Neuronal stem cell (in vitro differentiated cells): ENCODE measurements around the gene STOML1.

Experiments
- DNase-seq: peaks from one replicate; pipeline ENCODE4 v3.0.0-alpha.2; 2013; ENCODE audit warnings: low spot score
- H2AFZ ChIP-seq: one replicate; pipeline ENCODE4 v1.6.1; 2013; ENCODE audit warnings: mild to moderate bottlenecking, low read length, inconsistent platforms
- H2AK5ac ChIP-seq: 2 replicates; pipeline ENCODE4 v1.6.1; 2013; ENCODE audit warnings: low read depth, mild to moderate bottlenecking, inconsistent platforms, low read length, moderate library complexity, mixed read lengths
- H2BK120ac ChIP-seq: 2 replicates; pipeline ENCODE4 v1.6.1; 2013; ENCODE audit warnings: low read depth, mild to moderate bottlenecking, inconsistent platforms, low read length, moderate library complexity, mixed read lengths
- H2BK12ac ChIP-seq: one replicate; pipeline ENCODE4 v1.6.1; 2013; ENCODE audit warnings: low read length, inconsistent platforms
- H2BK15ac ChIP-seq: 2 replicates; pipeline ENCODE4 v1.6.1; 2013; ENCODE audit warnings: mild to moderate bottlenecking, low read length, inconsistent platforms, mixed read lengths
- H2BK5ac ChIP-seq: one replicate; pipeline ENCODE4 v1.6.1; 2013; ENCODE audit warnings: inconsistent platforms, mild to moderate bottlenecking, low read length, moderate library complexity
- H3K14ac ChIP-seq: one replicate; pipeline ENCODE4 v1.6.1; 2013; ENCODE audit warnings: low read length, inconsistent platforms
- H3K18ac ChIP-seq: 2 replicates; pipeline ENCODE4 v1.6.1; 2013; ENCODE audit warnings: low read length, inconsistent platforms
- H3K23ac ChIP-seq: 2 replicates; pipeline ENCODE4 v1.6.1; 2013; ENCODE audit warnings: low read depth, mild to moderate bottlenecking, mixed read lengths, low read length, inconsistent platforms; ENCODE audit not compliant: poor library complexity
- H3K27ac ChIP-seq: replicated peaks from 3 replicates; pipeline ENCODE4 v1.5.1; 2013; ENCODE audit warnings: low read length, inconsistent platforms
- H3K27me3 ChIP-seq, 3 experiments: 2 replicates each; pipeline ENCODE4 v1.6.1; 2013; ENCODE audit warnings: low read length in 3 of 3, mild to moderate bottlenecking in 2 of 3, inconsistent platforms in 1 of 3, low read depth in 1 of 3, mixed read lengths in 1 of 3, moderate library complexity in 1 of 3; ENCODE audit not compliant: control insufficient read depth in 3 of 3, insufficient read depth in 3 of 3
- H3K36me3 ChIP-seq, 2 donors: replicated peaks in 1 of 2; 2 replicates each; pipeline ENCODE4 v1.6.1; 2013; ENCODE audit warnings: low read length in 2 of 2; ENCODE audit not compliant: control insufficient read depth in 2 of 2, insufficient read depth in 2 of 2
- H3K4ac ChIP-seq: 2 replicates; pipeline ENCODE4 v1.6.1; 2013; ENCODE audit warnings: inconsistent platforms, mild to moderate bottlenecking, low read length, moderate library complexity
- H3K4me1 ChIP-seq, 2 donors: 1 replicate in 1 of 2; 2 replicates in 1 of 2; pipeline ENCODE4 v1.6.1; 2013; ENCODE audit warnings: low read length in 2 of 2, low read depth in 1 of 2; ENCODE audit not compliant: control insufficient read depth in 2 of 2, insufficient read depth in 1 of 2
- H3K4me2 ChIP-seq: one replicate; pipeline ENCODE4 v1.6.1; 2013; ENCODE audit warnings: mild to moderate bottlenecking, low read length, inconsistent platforms; ENCODE audit not compliant: insufficient read depth, poor library complexity, severe bottlenecking
- H3K4me3 ChIP-seq, 2 donors: 2 replicates each; pipeline ENCODE4 v1.5.1; 2013; ENCODE audit warnings: low read length in 2 of 2, mild to moderate bottlenecking in 2 of 2, inconsistent platforms in 1 of 2, moderate library complexity in 1 of 2
- H3K79me1 ChIP-seq: one replicate; pipeline ENCODE4 v1.6.1; 2013; ENCODE audit warnings: low read depth, mild to moderate bottlenecking, inconsistent platforms, low read length, moderate library complexity
- H3K9ac ChIP-seq: one replicate; pipeline ENCODE4 v1.6.1; 2013; ENCODE audit warnings: mild to moderate bottlenecking, low read depth, low read length, inconsistent platforms; ENCODE audit not compliant: poor library complexity
- H3K9me3 ChIP-seq, 2 donors: replicated peaks in 1 of 2; 2 replicates each; pipeline versions ENCODE3 to v1.6.1; 2013; ENCODE audit warnings: low read length in 2 of 2, mild to moderate bottlenecking in 2 of 2, inconsistent platforms in 1 of 2, low read depth in 1 of 2, mixed read lengths in 1 of 2, moderate library complexity in 1 of 2; ENCODE audit not compliant: control insufficient read depth in 2 of 2, insufficient read depth in 1 of 2
- H4K8ac ChIP-seq: one replicate; pipeline ENCODE4 v1.6.1; 2013; ENCODE audit warnings: low read depth, mild to moderate bottlenecking, inconsistent platforms, low read length, moderate library complexity
- H4K91ac ChIP-seq: one replicate; pipeline ENCODE4 v1.6.1; 2013; ENCODE audit warnings: low read length, low read depth, mild to moderate bottlenecking, inconsistent platforms; ENCODE audit not compliant: poor library complexity
- WGBS, 2 donors: extraction: QIAGEN DNeasy Blood & Tissue Kit; methylation state at CpG; one replicate each; pipeline ENCODE4 v1.1.7; 2013; ENCODE audit warnings: missing lambda C conversion rate in 2 of 2, mixed read lengths in 1 of 2; ENCODE audit not compliant: insufficient read length in 2 of 2, insufficient replicate concordance in 1 of 2; ENCODE audit errors: extremely low coverage in 2 of 2; 5-methylcytosine and 5-hydroxymethylcytosine counted together

The STOML1 gene

GRCh38 chr15:73959801-73960200, 32.3 kb downstream of the STOML1 start:
- H4K91ac ChIP-seq = no peak overlapping the region
- no peak for DNase-seq
- no peak overlapping the region for H3K14ac ChIP-seq
- H3K23ac ChIP-seq = no peak overlapping the region
- H4K8ac ChIP-seq = no peak overlapping the region
- H2BK5ac ChIP-seq = no peak overlapping the region
- H2BK15ac ChIP-seq = no peak overlapping the region
- no peak overlapping the region for H3K18ac ChIP-seq
- peaks cover 0 to under 1% of the 10 kb centered on the region in 2 donors for H3K4me1 ChIP-seq
- no peaks in the 10 kb centered on the region for H3K9me3 ChIP-seq
- H3K4me2 ChIP-seq = no peak overlapping the region
- H3K79me1 ChIP-seq = no peaks in the 10 kb centered on the region
- no peak overlapping the region for H2AFZ ChIP-seq
- no peaks in the 10 kb centered on the region for H3K36me3 ChIP-seq
- no peak overlapping the region for H2BK12ac ChIP-seq
- no CpG with 5 or more reads among the region's 6 CpGs for WGBS, 2 donors
- H3K4ac ChIP-seq = no peak overlapping the region
- no peak overlapping the region for H3K9ac ChIP-seq
- H3K4me3 ChIP-seq = no peak overlapping the region
- H3K27me3 ChIP-seq = peaks cover 0 to 9% (median 0%) of the 10 kb centered on the region in 3 experiments
- H2AK5ac ChIP-seq = no peak overlapping the region
- no peak overlapping the region for H2BK120ac ChIP-seq
- no peak overlapping the region for H3K27ac ChIP-seq

- H3K9me3 ChIP-seq = no peaks in the 10 kb centered on the region
- no CpG with 5 or more reads among the region's 8 CpGs for WGBS, 2 donors
- no peak overlapping the region for H2BK15ac ChIP-seq
- H2BK120ac ChIP-seq = no peak overlapping the region
- H3K79me1 ChIP-seq = no peaks in the 10 kb centered on the region
- H3K14ac ChIP-seq = no peak overlapping the region
- no peaks in the 10 kb centered on the region for H3K36me3 ChIP-seq
- no peak overlapping the region for H3K4me2 ChIP-seq
- H3K9ac ChIP-seq = no peak overlapping the region
- H3K27ac ChIP-seq = no peak overlapping the region
- peaks cover 0 to 9% (median 0%) of the 10 kb centered on the region in 3 experiments for H3K27me3 ChIP-seq
- no peak overlapping the region for H2AFZ ChIP-seq
- no peak overlapping the region for H3K18ac ChIP-seq
- H4K91ac ChIP-seq = no peak overlapping the region
- no peaks in the 10 kb centered on the region for H3K4me1 ChIP-seq
- no peak overlapping the region for H2BK12ac ChIP-seq
- H4K8ac ChIP-seq = no peak overlapping the region
- no peak overlapping the region for H2AK5ac ChIP-seq
- H2BK5ac ChIP-seq = no peak overlapping the region
- DNase-seq = no peak
- H3K23ac ChIP-seq = no peak overlapping the region
- H3K4ac ChIP-seq = no peak overlapping the region
- no peak overlapping the region for H3K4me3 ChIP-seq
Observed at GRCh38 chr15:73959012-73959581, 33.0 kb downstream of the STOML1 start.

GRCh38 chr15:73957785-73958184, 34.3 kb downstream of the STOML1 start:
- DNase-seq = no peak
- Histone ChIP-seq H3K9me3 (no peaks in the 10 kb centered on the region), H2BK12ac (no peak overlapping the region), H3K4ac (no peak overlapping the region), H3K4me1 (no peaks in the 10 kb centered on the region), H2AK5ac (no peak overlapping the region), H3K14ac (no peak overlapping the region), H4K91ac (no peak overlapping the region), H3K4me3 (no peak overlapping the region), H3K27ac (no peak overlapping the region), H4K8ac (no peak overlapping the region), H3K18ac (no peak overlapping the region), H3K36me3 (no peaks in the 10 kb centered on the region), H3K4me2 (no peak overlapping the region), H3K23ac (no peak overlapping the region), H3K27me3 (peaks cover 0 to 9% (median 0%) of the 10 kb centered on the region in 3 experiments), H2BK120ac (no peak overlapping the region), H3K9ac (no peak overlapping the region), H2BK5ac (no peak overlapping the region), H3K79me1 (no peaks in the 10 kb centered on the region), H2AFZ (no peak overlapping the region), H2BK15ac (no peak overlapping the region)
- WGBS, 2 donors = no CpG with 5 or more reads among the region's 2 CpGs

- WGBS, 2 donors = no CpG with 5 or more reads among the region's 8 CpGs
- Histone ChIP-seq H2BK12ac (no peak overlapping the region), H3K4me3 (no peak overlapping the region), H3K14ac (no peak overlapping the region), H3K79me1 (no peaks in the 10 kb centered on the region), H3K4me2 (no peak overlapping the region), H3K9me3 (no peaks in the 10 kb centered on the region), H2BK120ac (no peak overlapping the region), H3K4ac (no peak overlapping the region), H3K9ac (no peak overlapping the region), H2BK5ac (no peak overlapping the region), H2AK5ac (no peak overlapping the region), H3K36me3 (no peaks in the 10 kb centered on the region), H2AFZ (no peak overlapping the region), H3K23ac (no peak overlapping the region), H4K8ac (no peak overlapping the region), H3K18ac (no peak overlapping the region), H4K91ac (no peak overlapping the region), H3K4me1 (peaks cover 0 to 3% of the 10 kb centered on the region in 2 donors), H2BK15ac (no peak overlapping the region), H3K27me3 (peaks cover 0 to 9% (median 0%) of the 10 kb centered on the region in 3 experiments), H3K27ac (no peak overlapping the region)
- no peak for DNase-seq
Observed at GRCh38 chr15:73957276-73957675, 34.8 kb downstream of the STOML1 start.
